Endothelial cell of hepatic sinusoid (primary cell): Measurements from ENCODE around the gene KRT36.

Experiments used
- in situ Hi-C: cut with HindIII; loops from 2 replicates; pipeline ENCODE4 v1.10.0; 2017; ENCODE audit warnings: low sequenced_read_pairs

The KRT36 gene

GRCh38 chr17:41444186-41444585 is 45.5 kb downstream of the KRT36 start:
- in situ Hi-C loops, result loop anchor here (5.0 kb wide), 1 partner anchor 42 kb away; no protein-coding TSS in a partner anchor

- in situ Hi-C loops, result loop anchor here (5.0 kb wide), 1 partner anchor 40 kb away; no protein-coding TSS in a partner anchor
Measured at GRCh38 chr17:41442739-41443138, 47.0 kb downstream of the KRT36 start.

GRCh38 chr17:41440531-41441033 is 49.1 kb downstream of the KRT36 start, which contains the start of gene KRT38:
TSS of gene KRT38 (minus strand) at chr17:41440983. CDS start at chr17:41440921, 62 bp downstream.
- in situ Hi-C loops, result loop anchor here (5.0 kb wide), 1 partner anchor 38 kb away; no protein-coding TSS in a partner anchor

- in situ Hi-C loops, result no loop called here
Measured at GRCh38 chr17:41439375-41439774, 50.3 kb downstream of the KRT36 start.

- in situ Hi-C loops, result no loop called here
Measured at GRCh38 chr17:41437769-41438168, 51.9 kb downstream of the KRT36 start.

GRCh38 chr17:41437254-41437653 is 52.5 kb downstream of the KRT36 start:
- in situ Hi-C loops, result no loop called here
